ENCODE data around the gene FBXL4.

GRCh38 chr6:98932381-98932780 lies 15.4 kb downstream of the FBXL4 start:
- TF ChIP-seq CTCF (IDR thresholded peaks at IDR 0.05; ENCODE audit: low read depth, low read length) (no peak), POLR2A (IDR thresholded peaks at IDR 0.05; ENCODE audit: extremely low read depth, insufficient read length) (no peak), MYC (IDR thresholded peaks at IDR 0.05; ENCODE audit: low read depth, low read length) (no peak)

All from NB4 (cell line).